Stimulated activated CD4-positive, alpha-beta T cell treated with anti-CD3 and anti-CD28 coated beads, Interleukin-15, amount 100 ng/mL, for 24 hours (primary cell): ENCODE results near the gene C9orf50.
A peak's percentile ranks its signal among the peaks of the same experiment; 100 is the strongest.
"Not testable (repeated sequence)": the region's sequence is repeated elsewhere in the genome, so short reads cannot be mapped to it uniquely, and the experiment has no call there.

Experiments
- DNase-seq: peaks from one replicate; pipeline ENCODE4 v3.0.0-alpha.2; 2020

C9orf50 gene

GRCh38 chr9:129647635-129648034 lies 26.7 kb upstream of the C9orf50 start:
- no peak for DNase-seq

DNA sequence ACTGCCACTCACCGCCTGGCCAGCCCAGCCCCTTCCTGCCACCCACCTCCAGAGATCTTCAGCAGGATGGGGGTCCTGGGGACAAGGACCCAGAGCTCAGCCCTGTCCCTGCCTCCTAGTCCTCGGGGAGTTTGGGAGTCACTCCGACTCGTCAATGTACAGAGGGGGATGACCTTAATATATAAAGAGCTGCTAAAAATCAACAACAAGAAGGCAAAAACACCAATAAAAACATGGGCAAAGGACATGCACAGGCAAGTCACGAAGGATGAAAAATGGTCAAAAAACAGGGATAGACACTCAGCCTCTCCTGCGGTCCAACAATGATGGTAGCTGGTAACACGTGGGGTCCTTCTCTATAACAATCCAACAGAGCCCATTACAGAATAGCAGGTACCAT lies 25.8 kb upstream of the C9orf50 start:
- no peak for DNase-seq

DNA sequence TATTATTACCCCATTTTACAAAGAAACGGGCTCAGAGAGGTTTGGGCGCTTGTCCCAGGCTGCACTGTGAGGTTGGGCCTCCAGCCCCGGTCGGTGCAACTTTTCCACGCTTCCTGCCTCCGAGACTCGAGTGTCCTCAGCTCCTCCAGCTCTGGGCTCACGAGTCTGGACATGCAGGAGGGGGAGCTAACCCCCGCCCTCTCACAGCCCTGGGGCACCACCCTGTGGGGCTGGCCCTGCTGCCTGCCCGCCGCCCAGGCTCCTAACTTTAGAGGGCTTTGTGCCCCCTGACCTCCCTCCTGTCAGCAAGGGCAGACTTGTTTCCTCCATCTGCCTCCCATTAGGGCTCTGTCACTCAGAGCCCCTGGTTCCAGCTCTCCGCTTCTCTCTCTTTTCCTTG lies 25.4 kb upstream of the C9orf50 start:
- no peak for DNase-seq

- no peak for DNase-seq
These were observed 24.0 kb upstream of the C9orf50 start for GRCh38 chr9:129644902-129645301.

GRCh38 chr9:129644365-129644764 lies 23.5 kb upstream of the C9orf50 start:
- no peak for DNase-seq

DNA sequence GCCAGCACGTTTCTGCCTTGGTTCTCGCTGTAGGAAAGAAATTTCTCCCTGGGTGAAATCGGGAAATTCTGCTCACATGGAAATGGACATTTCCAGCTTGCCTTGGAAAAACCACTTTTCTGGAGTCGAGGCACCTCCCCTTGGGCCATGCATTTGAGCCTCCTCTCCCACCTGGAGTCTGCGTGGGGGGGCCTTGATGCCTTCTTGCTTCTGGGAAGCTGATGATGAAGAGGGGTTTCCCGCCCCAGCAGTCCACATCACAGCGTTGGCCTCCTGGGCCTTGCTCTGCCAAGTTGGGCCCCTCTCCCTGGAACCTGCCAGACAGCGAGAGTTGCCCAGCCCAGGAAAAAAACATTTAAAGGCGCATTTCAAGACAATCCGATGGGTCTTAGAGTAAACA lies 22.8 kb upstream of the C9orf50 start:
- no peak for DNase-seq

DNA sequence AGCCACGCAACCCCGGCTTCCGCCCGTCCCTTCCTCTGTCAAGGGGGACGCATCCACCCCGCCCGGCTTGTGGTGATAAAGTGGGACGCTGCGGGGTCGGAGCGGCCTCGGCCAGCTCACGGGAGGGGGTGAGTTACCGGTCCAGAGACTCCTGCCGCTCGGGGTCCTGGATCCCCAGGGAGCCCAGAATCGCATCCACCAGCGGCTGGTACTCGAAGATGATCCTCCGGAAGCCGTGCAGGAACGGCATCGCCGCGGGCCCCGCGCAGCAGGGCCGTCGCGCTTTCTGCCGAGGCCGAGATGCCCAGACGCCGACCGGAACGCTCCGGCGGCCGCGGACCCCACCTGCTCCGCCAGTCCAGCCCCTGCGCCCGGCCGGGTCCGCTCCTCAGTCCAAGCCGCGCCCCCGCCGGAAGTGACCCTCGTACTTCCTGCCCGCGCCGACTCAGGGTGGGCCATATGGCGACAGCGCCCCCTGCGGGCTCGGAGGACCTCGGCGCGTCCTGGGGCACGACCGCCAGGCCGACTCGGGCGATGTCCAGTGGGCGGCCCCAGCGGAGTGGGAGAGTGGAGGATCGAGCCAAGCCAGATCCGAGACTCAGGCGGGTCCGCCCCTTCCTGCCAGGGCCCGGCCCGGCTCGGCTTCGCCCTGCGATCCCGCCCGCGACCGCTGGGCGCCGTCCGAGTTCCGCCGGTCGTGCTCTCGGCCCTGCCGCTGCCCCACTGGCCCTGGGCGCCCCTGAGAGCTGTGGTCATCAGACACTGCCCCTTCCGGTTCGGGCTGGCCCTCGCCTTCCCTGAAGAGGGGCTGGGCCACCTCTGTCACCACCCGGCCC lies 21.1 kb upstream of the C9orf50 start, which contains the start of gene ASB6:
ASB6 (minus strand) TSS at position 402 of the 836 bp plus-strand sequence; CDS start at position 250, 152 bp downstream.
- DNase-seq: peak; percentile 98

DNA sequence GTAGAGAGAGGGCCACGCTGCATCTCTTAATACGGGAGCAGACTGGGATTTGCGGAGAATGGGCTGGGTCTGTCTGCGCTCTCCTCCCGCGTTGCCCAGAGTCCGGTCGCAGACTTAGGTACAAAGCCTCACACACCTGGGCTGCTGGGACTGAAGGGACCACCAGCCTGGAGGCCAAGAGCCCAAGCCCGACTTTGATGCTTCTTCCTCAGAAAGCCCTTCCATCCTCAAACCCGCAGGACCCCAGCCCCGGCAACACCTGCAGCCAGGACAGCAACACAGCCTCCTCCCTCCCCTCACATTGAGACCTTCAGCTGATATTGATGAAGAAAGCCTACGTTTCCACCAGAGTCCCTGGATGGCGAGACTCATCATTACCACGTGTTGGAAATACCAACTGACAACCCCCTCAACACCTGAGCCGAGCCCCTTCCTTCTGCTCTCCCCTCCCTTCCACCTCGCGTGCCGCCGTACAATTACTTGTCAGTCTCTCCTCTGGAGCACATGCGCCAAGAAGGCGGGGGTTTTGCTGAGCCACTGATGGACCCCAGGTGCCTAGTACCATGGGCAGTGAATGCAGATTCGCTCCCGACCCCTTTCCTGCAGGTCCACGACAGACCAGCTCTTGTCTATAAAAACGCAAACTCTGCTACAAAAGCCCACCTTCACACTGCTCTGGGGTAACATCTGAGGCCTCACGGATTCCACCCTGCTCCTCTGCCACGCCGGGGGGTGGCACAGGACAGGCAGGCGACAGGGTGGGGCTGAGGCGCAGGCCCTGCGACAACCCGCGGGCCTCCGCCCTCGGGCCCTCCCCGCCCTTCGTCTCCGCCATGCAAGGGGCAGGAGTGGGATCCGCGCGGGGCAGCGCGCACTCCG lies 20.2 kb upstream of the C9orf50 start:
- DNase-seq: no peak

DNA sequence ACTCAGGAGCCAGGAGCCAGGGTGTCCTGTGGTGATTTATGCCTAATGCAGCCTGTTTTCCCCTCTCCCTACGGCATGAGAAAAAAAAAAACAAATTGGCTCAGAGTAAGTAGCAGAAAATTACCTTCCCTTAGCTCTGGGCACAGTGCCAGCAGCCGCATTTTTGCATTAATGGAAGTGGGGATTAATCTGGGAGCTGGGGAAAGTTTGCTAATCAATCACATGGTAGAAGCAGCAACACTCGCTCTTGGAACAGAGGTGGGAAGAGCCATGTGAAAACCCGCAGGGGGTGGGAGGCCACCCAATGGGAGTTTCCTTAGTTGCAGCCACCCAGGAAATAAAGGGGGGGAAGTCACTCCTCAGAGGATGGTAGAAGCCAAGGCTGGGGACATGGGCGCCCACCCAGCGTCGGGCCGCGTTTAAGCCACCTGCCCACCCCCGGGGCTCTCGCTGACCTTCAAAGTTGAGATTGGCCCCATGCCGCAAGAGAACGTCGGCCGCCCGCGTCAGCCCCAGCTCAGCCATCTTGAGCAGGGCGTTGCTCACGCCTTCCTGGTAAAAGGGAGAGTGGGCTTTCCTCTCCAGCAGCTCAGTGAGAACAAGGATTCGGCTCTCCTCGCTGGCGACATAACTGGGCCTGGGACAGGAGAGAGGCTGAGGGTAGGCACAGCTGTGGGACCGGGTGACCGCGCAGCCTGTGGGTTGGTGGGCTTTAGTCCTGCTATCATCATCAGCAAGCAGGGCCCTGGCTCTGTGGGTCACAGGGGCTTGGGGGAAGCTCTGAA lies 19.4 kb upstream of the C9orf50 start:
- DNase-seq: no peak

DNA sequence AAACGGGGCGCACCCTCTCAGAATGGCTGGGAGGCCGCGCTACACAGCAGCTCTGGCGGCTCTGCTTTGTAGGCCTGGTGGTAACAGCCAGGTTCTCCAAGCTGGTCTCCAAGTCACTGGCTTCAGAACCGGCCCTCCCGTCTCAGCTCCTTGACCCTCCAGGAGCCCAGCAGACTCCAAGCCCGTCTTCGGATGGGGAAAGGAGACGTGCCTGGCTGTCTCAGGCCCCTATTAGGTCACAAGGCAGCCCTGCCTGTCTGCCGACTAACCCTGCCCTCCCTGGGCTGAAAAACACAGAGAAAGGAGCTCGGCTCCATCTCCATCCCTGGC lies 18.8 kb upstream of the C9orf50 start:
- DNase-seq: no peak

GRCh38 chr9:129639034-129639630 lies 18.2 kb upstream of the C9orf50 start:
- DNase-seq: no peak

- DNase-seq: no peak
These were observed 17.0 kb upstream of the C9orf50 start for GRCh38 chr9:129637673-129638439.

- no peak for DNase-seq
These were observed 16.2 kb upstream of the C9orf50 start for GRCh38 chr9:129637102-129637501.

DNA sequence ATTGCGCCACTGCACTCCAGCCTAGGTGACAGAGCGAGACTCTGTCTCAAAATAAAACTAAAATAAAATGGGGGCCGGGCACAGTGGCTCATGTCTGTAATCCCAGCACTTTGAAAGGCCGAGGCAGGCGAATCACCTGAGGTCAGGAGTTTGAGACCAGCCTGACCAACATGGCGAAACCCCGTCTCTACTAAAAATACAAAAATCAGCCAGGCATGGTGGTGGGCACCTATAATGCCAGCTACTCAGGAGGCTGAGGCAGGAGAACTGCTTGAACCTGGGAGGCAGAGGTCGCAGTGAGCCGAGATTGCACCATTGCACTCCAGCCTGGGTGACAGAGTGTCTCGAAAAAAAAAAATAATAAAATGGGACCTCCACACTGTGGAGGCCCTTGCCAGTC lies 15.4 kb upstream of the C9orf50 start:
- DNase-seq: not testable (repeated sequence)

DNA sequence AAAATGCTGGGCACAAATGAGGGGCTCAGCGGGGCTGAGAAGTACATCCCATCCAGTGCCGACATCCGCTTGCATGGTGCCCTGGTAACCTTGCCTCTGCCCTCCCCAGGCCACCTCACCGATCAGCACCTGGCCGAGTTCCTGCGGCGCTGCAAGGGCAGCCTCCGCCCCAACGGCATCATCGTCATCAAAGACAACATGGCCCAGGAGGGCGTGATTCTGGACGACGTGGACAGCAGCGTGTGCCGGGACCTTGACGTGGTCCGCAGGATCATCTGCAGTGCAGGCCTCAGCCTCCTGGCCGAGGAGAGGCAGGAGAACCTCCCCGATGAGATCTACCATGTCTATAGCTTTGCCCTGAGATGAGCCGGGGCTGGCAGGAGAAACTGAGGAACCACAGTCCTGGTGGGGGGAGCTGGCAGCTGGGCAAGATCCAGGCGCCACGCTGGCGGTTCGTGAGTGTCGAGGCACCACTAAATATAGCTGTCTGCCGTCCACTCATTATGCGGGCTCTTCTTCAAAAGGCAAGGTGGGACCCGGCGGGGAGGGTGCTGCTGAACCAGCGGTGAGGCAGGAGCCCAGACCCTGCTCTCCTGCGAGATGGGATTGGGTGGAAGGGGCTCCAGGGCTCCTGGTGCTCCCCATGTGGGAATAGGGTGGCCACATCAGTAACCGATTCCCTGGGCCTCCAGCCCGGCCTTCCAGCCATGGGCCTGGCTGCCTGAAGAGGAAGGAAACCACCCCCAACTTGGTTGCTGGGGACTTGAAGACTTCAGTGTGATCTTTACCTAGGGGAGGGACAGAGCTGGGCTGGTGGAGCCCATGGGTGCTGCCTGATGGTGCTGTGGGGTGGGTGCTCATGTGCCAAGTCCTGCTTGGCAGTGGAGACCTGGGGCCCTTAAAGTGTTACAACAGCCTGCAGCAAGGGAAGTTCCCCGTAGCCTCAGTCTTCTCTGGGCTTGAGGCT lies 14.5 kb upstream of the C9orf50 start:
- DNase-seq: no peak

DNA sequence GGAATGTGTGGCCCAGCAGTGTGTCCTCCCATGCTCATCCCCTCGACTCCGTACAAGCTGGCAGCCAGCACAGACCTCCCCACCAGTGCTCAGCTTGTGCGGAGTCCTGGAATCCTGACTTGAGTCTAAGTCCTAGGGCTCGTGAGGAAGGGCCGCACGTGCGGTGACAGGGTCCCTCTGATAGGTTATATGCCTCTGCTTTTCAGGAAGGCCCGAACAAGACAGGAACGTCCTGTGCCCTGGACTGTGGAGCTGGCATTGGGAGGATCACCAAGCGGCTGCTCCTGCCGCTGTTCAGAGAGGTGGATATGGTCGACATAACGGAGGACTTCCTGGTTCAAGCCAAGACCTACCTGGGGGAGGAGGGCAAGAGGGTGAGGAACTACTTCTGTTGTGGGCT lies 12.9 kb upstream of the C9orf50 start:
- DNase-seq: no peak

GRCh38 chr9:129633207-129633606 lies 12.3 kb upstream of the C9orf50 start:
- DNase-seq: no peak

DNA sequence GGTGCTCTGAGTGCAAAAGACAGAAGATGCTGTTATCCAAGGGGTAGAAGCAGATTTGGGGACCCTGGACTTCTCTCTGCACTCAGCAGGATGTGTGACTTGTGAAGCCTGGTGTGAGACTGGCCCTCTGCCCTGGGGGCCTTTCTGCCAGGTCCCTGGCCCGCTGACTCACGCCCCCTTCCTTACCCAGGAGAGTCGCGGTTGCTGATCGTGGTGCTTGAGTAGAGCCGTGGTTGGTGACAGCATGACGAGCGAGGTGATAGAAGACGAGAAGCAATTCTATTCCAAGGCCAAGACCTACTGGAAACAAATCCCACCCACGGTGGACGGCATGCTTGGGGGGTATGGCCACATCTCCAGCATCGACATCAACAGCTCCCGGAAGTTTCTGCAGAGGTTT lies 11.6 kb upstream of the C9orf50 start:
- no peak for DNase-seq

DNA sequence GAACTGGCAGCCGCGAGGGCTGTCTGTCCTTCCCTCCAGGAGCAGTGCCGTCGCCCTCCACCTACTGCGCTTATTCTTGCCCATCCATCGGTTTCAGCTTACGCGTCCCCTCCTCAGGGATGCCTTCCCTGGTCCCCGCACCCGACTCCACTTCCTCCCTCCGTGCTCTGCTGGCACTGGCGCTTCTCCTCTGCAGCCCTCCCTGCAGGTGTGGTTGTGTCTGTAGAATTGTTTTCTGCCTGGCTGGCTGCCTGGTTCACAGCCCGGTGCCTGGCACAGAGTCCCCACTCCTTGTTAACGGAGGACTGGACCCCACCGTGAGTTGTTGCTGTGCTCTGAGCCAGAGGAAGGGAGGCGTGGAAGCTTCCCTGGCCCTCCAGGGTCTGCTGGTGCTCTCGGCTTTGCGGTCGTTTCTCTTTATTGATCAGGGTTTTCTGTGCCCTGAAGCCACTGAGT lies 10.8 kb upstream of the C9orf50 start:
- no peak for DNase-seq

DNA sequence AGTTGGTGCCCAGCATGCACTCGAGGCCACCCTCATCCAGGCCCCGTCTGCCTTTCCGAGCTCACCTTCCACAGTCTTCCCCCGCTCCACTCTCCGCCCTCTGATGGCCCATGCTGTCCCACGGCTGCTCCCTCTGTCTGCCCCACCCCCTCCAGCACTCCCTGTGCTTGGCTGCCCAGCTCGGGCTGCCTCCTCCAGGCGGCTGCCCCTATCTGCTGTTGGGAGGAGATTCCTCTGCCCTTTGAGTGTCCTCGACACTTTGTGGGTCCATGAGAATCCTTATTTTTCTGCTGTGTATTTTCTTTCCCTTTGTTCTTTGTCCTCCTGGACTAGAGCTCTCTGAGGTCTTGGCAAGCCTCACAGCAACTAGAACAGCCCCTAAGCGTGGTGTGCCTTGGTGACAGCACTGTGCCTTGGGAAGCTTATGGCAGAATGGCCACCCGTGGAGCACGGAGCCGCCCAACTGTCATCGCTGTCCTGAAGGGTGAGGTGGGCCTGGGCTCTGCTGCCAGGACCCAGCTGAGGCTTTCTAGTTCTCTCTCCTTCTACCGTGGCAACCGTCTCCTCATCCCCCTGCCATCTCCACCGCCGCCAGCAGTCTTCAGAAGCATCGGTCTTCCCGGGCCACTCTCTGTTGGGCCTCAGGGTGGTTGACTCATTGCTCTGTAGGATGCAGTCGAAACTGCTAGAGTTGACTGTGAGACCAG lies 10.2 kb upstream of the C9orf50 start:
- DNase-seq: no peak
